HG03354 (cell line): ENCODE measurements around the gene CAMTA1.

Source experiments
- ATAC-seq: cut with Tn5 transposase; IDR thresholded peaks from one replicate; pipeline ENCODE4 v1.9.1; 2021; ENCODE audit warnings: mild to moderate bottlenecking; ENCODE audit not compliant: unreplicated experiment, poor library complexity, severe bottlenecking

The CAMTA1 gene

DNA sequence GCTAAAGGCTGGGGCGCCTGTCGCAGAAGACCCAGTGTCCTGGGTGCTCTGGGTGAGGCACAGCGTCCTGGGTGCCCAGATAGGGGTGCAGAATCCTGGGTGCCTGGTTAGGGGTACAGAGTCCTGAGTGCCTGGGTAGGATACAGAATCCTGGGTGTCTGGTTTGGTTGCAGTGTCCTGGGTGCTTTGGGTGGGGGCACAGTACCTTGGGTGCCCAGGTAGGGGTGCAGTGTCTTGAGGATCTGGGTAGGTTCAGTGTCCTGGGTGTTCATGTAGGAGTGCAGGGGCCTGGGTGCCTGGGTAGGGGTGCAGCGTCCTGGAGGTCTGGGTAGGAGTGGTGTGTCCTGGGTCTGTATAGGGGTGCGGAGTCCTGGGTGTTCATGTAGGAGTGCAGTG lies 178.7 kb downstream of the CAMTA1 start:
- ATAC-seq, result no peak

DNA sequence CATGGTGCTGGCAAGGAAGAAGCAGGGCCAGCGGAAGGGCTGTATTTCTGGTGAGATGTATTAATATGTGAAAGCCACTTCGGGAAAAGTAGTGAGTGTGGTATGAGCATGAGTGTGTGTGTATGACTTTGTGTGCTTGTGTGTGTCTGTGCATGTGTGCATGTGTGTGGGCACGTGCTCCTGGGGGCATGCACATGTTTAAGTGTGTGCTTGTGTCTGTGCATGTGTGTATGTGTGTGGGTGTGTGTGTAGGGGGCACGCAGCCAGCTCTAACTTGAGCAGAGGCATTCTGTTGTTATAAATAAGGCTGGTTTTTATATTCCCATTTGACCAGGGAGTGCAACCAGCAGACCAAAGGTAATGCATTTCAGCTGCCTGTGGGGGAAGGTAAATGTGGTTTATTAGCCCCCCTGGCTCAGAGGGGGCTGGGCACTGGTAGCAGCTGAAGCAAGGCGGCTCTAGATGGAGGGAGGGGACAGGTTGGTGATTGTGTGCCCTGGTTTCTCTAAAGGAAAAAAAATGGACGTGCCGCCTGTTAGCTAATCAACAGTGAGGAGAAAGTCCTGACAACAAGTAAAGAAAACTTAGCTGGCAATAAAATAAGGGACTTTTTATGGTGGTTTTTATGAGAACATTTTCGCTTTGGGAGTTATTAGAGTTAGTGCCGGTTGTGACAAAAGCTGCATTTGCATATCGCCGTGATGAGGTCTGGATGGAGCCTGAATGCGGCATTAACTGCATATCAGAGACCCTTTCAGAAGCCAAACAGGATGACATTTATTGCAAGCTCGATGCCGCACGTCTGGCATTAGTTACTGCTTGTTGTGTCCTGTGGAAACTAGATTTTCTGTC lies 180.1 kb downstream of the CAMTA1 start:
- ATAC-seq, result no peak

DNA sequence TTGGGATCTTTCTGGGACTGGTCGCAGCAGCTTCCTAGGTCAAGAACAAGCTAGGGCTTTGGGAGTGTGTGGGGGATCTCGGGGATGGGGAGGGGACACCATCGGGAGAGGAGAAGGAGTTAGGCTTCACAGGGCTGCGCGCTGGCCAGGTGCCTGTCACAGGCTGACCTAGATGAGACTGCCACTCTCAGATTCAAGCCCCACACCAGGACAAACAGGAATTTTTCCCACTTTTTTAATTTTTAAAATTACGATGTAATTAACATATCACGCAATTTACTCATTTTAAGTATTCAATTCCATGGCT lies 180.6 kb downstream of the CAMTA1 start:
- ATAC-seq, result no peak

DNA sequence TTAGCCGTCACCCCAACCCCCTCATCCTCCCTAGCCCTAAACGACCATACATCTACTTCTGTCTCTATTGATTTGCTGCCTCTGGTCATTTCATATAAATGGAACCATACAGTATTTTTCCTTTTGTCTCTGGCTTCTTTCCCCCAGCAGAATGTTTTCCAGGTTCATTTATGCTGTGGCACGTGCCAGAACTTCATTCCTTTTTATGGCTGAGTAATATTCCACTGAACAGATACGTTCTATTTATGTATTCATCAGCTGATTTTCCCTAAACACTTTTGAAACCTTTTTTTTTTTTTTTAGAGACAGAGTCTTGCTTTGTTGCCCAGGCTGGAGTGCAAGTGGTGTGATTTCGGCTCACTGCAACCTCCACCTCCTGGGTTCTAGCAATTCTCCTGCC lies 181.1 kb downstream of the CAMTA1 start:
- ATAC-seq, result no peak

DNA sequence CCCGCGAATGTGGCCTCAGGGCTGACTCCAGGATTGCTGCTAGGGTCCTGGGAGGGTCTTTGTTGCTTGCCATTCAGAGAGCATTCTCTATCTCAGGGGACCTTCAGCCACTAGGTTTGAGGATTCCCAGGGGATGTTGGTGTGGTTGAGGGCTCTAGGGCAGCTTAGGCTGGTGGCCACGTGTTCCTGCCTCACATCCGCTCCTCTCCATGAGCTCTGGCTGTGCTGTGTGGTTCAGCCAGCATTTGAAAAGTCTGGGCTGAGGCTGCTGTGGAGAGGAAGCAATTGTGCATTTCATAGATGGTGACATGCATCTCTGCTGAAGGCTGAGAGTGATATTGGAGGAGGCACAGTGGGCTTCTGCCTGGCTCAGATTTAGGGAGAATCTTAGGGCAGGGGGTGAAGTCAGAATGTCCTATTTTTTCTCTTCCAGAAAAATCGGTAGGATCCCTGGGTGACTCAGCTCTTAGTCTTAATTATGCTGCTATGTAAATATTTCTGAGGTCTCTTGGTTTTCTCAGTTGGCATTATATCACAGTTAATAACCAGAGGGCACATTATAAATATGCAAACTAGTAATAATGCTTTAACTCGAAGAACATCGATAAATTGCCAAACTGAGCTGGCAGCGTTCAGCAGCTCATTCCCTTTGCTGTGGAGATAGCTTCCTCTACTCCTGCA lies 182.3 kb downstream of the CAMTA1 start:
- no peak for ATAC-seq

DNA sequence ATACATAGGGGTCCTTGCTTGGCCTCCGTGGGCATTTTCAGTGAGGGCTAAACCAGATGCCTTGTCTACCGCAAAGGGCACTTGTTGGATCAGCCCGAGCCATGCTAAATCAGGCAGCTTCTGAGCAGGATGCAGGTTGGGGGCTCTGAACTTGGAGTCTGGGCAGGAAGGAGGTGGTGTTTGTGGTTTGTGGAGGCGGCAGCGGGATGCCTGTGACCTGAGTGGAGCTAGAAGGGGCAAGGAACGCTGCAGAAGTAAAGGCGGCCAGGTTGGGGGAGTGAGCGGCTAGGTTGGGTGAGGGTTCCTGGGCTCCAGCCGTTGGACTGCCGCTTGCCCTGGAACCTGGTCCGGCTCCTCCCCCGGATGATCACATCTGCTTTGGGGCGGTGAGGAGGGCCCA lies 183.9 kb downstream of the CAMTA1 start:
- no peak for ATAC-seq

DNA sequence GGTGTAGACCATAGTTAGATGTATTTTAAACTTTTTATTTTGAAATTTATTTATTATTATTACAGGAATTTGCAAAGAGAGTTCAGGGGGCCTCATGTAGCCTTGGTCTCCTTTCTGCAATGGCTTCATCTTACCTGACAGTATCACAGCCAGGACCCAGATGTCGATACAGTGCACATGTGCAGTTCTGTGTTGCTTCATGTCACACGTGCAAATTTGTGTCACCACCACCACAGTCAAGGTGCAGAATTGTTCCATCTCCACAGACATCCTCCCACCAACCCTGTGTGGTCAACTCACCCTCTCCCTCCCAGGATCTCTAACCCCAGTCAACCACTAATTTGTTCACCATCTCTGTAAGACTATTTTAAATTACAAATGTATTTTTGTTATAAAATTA lies 184.5 kb downstream of the CAMTA1 start:
- ATAC-seq, result no peak

DNA sequence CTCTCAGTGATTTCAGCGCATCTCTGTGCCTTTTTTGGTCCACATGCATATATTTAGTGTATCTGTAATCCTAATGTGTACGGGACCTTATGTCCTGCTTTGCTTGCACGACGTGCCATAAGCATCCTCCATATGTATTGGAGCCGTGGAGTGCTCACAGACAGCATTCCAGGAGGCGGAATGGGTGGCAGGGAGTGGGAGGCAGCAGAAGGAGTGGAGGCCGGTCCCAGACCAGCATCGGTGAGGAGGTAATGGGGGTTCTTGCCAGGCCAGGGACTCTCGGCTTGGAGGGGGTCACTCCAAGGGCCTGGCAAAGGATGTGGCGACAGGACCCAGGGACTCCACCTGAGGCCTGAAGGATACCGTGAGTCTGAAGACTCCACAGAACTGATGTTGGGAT lies 185.0 kb downstream of the CAMTA1 start:
- ATAC-seq, result no peak

DNA sequence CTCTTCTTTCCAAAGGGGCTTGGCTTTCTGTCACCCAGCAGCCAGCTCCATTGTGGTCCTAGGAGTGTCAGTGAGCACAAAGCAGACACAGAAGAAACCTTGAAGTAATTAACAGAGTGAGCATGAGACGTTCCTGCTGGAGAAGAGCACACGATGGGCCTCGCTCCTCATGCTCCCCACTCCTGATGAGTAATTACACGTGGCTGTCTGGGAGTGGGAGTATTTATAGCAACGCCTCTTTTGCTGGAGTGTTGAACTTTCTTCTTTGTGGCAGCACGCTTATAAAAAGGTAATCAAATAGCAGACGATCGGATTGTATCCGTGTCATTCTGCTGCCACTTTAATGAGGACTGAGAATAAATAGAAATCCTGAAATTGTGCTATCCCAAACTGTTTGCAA lies 185.8 kb downstream of the CAMTA1 start:
- ATAC-seq, result no peak

DNA sequence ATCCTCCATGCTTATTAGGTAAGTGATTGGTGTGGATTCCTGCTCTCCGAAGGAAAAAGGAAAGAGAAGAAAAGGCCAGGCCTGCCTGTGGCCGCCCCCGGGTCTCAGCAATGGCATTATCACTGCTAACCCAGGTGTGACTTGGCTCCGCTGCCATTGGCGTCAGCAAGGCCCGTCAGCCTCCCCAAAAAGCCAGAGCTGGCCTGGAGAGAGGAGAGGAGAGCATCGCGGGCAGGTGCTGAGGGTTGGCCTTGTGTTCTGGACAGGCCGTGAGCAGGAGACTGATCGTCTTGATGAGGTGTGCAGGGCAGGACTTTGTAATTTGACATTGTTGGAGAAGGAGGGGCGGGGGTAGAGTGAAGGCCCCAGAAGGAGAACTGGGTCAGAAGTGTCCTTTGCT lies 186.4 kb downstream of the CAMTA1 start:
- no peak for ATAC-seq

DNA sequence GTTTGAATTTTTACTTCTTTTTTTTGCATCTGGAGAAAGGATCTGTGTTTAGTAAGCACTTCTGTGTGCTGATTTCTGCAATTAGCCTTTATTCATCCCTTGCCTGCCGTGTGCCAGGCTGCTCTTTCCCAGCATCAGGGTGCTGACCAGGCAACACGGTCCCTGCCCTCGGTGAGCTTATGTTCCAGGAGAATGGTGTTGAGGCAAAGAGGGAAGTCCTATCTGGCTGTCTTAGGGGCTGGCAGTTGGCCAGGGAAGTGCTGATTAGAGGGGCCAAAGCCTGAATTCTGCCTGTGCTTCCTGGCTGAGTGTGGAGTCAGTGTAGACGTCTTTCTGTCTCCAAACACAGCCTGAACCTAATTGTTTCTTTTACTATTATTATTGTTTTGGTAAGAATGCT lies 187.1 kb downstream of the CAMTA1 start:
- ATAC-seq, result no peak

DNA sequence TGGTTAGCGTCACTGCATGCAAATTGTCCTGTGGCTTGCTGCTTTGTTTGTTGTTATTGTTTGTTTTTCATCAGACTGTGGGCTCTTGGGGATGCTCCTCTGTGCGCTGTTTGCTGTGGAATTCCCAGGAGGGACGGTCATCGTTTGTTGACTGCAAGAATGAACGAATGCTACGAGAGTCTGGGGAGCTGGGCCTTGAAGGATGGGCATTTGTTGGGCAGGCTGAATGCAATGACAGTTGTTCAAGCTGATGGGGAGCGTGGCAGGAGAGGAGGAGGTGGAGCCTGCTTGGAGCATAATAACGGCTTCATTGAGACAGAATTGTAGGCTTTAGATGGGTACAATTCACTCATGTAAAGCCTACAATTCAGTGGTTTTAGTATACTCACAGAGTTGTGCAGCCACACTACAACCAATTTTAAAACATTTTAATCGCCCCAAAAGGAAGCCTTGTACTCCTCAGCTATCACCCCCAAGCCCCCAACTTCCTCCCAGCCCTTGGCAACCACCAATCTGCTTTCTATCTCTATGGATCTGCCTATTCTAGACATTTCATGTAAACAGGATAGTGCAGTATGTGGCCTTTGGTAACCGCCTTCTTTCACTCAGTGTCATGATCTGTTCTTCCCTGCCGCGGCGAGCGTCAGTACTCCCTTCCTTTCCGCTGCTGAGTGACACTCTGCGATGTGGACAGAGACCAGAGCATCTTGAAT lies 190.2 kb downstream of the CAMTA1 start:
- no peak for ATAC-seq

DNA sequence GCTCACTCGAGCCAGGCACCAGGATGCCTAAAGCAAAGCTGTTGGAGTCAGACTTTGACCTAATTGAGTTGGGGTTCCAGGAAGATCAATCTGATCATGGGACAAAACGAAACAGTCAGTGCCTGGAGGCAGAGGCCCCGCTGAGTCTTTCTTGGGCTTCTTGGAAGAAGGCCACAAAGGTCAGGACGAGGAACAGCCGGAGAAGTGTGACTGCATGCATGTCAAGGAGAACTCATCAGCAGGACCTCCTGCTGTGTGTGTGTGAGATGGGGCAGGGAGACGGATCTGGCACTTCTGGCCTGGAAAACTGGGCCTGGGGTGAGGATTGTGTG lies 190.8 kb downstream of the CAMTA1 start:
- no peak for ATAC-seq

DNA sequence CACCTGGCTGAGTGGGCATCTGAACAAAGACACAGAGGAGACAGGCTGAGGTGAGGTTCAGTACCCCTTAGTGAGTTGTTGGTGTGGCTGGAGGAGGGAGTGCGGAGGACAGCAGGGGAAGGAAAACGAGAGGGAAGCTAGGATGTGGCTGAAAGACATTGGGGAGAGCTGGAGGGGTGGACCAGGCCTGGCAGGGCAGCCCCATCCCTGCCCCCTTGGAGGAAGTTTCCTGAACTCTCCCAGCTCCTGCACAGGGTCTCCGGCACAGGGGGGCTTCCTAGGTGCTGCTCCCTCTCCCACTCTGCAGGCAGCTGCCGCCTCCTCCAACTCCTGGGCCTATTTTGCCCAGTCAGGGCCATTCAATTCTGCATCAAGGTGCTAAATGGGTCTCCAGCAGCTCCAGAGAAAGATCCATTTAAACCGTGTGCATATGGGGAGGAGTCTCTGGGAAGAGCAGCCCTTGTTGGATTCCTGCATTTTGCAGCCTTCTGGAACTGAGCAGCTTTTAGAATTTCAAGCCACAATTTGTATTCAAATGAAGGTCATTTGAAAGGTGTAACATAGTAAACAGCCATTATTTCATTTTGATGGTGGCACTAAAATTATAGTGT lies 193.9 kb downstream of the CAMTA1 start:
- no peak for ATAC-seq

DNA sequence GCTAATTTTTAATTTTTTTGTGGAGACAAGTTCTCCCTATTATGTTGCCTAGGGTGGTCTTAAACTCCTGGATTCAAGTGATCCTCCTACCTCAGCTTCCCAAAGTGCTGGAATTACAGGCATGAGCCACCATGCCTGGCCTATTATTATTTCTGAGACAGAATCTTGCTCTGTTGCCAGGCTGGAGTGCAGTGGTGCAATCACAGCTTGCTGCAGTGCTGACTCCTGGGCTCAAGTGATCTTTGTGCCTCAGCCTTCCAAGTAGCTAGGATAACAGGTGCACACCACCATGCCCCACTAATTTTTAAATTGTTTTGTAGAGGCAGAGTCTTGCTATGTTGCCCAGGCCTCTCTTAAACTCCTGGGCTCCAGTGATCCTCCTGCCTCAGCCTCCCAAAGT lies 196.3 kb downstream of the CAMTA1 start:
- no peak for ATAC-seq

DNA sequence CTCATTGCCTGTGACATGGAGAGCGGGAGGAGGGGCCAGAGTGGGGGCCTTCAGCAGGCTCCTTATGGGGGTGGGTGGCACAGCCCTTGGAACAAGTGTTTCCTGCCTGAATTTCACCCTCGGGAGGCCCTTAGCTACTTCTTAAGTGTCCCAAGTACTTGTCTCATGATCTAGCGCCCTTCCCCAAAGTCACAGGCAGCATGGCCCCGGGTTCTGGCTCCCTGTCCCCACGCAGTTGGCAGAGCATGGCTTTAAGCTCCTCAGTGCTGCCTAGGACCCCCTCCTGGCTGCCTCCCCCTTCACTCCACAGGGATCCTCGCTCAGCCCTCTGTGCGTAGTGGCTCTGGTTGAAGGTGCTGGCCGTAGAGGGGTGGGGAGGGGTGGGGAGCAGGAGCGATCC lies 197.2 kb downstream of the CAMTA1 start:
- no peak for ATAC-seq

DNA sequence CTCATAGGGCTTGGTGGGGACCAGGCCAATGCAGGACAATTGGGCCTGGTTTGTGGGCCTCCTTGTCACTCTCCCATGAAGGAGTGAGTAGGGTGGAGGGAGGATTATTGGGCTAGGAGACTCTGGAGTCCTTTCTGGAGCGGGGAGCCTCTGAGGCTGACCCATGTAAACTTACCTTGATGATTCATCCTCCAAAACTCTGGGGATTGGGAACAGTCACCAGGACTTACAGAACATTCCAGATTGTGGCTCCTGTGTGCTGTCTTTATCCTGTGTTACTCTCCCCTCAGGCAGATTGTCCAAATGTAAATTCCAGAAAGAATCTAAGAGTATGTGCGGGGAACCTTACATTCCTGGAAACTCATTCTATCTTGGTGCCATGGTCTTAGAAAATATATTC lies 197.6 kb downstream of the CAMTA1 start:
- no peak for ATAC-seq

DNA sequence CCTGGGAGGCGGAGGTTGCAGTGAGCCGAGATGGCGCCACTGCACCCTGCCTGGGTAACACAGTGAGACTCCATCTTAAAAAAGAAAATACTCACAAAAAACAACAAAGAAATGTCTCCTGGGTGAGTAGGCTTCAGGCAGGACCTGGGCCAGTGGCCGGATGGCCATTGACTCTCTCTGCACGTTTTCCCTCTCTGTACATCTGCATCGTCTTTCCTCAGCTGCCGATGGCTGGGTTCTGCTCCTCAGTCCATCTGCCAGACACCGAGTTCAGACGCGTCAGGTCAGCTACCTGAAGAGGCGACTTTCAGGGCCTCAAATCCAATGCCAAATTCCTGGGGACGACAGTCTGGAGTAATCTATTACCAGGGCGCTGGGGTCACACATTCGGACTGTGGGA lies 199.3 kb downstream of the CAMTA1 start:
- ATAC-seq, result no peak

DNA sequence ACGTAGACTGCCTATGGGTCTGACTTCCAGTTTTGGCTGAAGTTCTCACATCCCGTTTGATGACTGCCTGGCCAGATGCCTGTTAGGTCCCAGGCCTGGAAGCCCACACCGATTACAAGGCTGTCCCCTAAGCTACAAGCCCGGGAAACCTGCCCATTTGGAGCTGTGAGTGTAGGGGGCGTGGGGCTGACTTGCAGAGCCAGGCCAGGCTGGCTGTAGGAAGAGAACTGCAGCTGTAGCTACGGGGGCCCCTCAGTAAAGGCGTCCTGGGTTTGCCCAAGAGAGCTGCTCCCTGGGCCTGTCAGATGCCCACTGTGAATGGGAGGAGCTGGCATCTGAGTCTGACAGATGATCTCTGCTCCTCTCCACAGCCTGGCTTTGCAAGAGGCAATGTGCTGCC lies 199.7 kb downstream of the CAMTA1 start:
- no peak for ATAC-seq

DNA sequence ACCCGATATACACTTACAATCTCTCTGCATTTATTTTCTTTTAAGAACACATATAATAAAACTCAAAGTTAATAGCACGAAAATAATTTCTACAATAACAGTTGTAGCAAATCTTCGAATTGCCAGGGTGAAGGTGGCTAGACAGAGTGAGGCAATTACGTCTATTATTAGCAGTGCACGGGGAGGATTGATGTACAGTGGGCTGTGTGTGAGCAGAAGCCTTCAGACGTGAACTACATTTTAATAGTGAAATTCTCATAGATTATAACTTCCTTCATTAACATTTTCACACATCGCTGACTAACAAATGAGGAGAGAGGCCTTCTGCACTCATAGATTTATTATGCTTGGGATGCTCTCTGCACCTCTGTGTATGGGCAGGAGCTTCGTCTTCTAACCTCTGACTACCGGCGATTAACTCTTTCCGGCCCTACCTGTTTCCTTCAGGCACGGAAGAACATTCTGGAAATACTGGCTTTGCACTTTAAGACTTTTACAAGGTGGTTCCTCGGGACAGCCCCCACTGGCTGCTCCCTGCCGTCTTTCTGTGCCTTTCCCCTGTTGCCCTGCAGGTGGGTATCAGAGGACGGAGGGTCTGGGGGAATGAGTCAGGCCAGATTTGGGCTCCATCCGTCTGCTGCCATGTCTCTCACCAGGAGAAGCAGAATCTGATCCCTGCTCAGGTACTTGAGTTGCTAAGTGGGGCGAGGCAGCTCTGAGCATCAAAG lies 200.5 kb downstream of the CAMTA1 start:
- no peak for ATAC-seq
